HG03432 (cell line): Measurements from ENCODE around the gene PLEKHG5.

Experiments
- ATAC-seq: cut with Tn5 transposase; IDR thresholded peaks from one replicate; pipeline ENCODE4 v1.9.1; 2021; ENCODE audit warnings: mild to moderate bottlenecking, moderate library complexity; ENCODE audit not compliant: unreplicated experiment

The PLEKHG5 gene

DNA sequence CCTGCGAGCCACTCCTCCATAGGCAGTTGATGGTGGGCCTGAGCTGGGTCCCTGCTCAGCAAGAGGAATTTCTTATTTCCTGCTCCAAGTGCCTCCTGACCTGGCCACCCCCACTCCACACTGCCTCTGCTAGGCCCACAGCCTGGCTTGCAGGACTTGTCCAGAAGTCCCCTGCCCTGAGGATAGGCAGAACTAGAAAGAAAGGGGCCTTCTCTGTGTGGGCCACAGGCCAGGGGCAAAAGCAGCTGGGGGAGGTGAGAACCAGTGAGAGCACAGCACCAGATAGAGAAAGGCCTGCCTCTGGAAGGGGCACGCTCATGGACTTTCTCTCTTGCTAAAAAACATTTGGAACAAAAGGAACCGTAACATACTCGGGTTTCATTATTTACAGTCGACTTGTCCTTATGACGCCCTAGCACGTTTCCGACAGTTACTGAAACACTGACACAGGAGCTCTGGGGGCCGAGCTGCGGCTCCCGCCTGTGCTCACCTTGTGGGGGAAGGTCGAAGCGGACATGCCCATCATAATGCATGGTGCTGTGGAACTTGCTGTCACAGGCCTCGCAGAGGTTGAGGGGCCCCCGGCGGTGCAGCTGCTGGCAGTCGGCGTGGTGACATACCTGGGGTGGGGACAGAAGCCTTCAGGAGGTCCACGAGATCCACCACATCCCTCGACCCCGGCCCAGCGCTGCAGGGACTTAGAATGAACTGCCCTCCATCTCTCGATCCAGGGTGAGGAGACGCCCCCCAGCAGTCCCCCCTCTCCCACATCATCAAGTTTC is 14.2 kb downstream of the PLEKHG5 start:
- no peak for ATAC-seq

DNA sequence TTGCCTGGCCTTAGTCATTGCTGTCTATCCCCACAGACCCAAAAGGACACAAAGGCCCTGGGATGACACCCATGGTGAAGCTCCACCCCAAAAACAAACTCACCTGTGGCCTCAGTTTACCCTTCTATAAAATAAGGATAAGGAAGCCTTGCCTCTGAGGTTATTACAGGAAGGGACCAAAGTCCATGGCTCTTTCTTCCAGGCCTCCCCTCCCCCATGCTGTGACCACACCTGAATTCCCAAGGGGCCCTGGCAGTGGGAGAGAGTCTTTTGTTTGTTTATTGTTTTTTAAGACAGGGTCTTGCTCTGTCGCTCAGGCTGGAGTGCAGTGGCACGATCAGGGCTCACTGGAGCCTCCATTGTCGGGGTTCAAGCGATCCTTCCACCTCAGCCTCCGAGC is 15.0 kb downstream of the PLEKHG5 start:
- no peak for ATAC-seq

DNA sequence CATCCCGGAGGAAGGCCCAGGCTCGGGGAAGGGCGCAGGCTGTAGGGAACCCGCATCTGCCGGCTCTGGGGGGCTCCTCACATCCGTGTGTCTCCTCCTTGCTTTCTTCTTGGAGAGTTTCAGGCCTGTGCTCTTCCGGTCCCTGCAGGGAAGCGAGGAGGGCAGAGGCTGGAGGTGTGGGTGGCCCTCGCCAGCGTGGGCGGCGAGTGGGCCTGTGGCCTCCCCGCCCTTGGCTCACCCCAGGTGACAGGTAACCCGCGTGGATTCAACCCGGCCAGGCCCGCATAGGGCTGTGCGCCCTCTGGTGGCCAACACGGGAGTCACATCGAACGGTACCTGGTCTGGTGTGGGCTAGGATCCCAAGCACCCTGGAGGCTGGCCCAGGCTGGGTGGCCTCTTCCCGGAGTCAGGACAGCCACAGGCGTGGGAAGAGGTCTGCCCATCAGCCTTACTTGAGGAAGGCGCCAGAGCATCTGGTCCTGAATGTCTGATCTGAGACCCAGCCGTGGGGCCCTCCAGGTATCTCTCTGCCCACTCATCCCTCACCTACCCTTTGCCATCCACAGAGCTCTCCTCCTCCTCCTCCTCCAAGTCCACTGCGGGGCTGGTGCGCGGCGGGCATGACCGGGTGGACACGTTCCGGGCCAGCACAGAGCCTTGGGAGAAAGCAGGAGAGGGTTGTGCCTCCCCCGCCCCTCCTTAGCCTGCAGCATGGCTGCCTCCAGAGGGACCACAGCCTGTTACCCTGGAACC is 15.9 kb downstream of the PLEKHG5 start:
- peak; percentile 56 for ATAC-seq

DNA sequence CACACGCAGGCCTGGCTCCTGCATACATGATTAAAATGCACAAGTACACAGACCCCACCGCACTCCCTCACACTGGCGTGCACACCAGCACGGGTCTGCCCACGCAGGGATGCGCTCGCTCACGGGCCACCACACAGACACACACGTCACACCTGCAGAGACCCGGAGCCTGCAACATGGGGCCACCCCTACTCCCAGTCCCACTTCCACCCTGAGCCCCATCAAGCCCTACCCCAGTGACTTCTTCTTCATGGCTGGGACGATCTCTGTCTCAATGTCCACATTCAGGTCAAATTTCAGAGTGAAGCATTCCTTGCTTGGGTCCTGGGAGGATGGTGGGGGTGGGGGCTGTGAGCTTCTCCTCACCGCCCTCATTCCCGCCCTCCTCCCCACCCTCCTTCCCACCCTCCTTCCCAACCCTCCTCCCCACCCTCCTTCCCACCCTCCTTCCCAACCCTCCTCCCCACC is 16.6 kb downstream of the PLEKHG5 start:
- ATAC-seq: no peak

DNA sequence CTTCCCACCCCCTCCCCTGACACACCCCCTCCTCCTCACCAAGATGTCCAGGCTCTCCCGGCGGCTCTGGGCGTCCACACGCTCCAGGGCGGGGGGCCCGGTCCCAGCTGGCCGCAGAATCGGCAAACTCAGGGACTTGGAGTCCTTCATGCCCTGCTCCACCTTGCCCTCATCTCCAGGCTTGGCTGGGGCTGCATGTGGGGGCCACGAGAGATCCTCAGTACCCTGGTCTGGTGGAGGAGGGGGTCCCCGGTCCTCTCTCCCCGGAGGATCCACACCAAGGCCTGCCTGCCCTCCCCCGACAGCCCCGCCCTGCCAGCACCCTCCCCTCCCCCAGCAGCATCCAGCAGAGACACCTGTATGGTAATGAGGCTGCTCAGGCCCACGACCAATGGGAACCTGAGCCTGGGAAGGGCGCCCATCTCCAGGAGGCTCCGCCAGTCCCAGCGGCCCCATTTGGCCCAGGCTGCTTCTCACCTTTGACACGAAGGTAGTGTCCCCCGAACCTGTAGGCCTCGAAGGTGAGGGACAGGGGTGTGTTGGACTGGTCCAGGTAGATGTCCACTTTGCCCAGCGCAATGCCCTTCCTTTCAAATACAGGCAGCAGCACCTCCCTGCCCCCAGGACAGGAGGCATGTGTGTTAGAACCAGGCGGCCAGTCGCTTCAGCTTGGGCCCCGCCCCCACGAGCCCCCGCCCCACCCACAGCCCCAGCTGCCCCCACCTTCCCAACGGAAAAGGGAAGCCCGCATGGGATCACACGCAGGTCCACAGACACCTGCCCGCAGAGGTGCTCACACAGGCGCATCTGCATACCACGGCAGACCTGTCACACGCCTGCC is 17.3 kb downstream of the PLEKHG5 start:
- no peak for ATAC-seq

DNA sequence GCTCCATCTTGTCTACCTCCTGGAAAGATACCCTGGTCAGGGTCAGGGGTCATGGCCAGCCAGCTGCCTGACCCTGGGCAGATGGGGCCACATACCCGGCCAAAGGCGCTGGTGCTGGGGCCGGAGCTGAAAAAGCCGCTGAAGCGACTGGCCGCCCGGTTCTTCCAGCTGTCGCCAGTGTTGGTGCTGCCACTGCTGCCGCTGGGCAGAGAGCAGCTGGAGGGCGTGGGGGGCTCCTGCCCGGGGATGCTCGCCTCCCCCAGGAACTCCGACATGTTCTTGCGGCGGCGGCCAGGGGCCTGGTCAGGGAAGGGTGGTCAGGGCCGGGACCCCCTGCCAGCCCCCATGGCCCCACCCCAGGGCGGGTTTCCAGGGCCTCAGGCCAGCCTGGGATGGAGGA is 18.3 kb downstream of the PLEKHG5 start:
- ATAC-seq: no peak

DNA sequence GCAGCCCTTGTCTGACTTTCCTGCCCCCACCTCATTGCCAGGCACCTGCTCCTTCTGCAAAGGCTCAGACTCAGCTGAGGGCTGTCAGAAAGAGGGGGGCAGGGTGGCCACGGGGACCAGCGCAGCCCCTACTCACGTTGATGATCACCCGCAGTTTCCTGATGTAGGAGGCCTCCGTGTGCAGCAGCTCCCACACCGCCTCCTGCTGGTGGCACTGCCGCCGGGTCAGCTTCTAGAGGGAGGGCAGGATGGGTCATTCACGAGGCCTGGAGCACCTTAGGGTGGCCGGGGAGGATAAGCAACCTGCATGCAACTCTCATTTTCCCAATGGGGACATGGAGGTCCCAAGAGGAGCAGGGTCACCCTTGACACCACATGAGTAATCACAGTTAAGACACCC is 19.1 kb downstream of the PLEKHG5 start:
- no peak for ATAC-seq

DNA sequence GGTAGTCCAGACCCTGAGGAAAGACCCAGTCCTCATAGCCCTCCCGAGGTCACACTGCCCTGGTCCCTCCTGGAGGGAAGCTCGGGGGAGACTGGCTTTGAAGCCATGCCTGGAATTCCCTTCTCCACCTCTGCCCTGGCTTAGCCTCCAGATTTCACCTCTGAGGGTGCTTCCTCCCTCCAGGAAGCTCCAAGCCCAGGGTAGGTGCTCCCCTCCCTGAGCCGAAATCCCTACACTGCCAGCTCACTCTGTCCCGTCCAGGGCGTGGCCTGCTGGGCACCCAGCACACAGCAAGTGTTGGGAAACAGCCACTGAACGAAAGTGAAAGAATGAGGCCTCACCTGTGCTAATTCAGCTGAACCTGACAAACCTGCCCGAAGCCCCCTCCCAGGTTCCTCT is 19.5 kb downstream of the PLEKHG5 start:
- ATAC-seq: no peak

DNA sequence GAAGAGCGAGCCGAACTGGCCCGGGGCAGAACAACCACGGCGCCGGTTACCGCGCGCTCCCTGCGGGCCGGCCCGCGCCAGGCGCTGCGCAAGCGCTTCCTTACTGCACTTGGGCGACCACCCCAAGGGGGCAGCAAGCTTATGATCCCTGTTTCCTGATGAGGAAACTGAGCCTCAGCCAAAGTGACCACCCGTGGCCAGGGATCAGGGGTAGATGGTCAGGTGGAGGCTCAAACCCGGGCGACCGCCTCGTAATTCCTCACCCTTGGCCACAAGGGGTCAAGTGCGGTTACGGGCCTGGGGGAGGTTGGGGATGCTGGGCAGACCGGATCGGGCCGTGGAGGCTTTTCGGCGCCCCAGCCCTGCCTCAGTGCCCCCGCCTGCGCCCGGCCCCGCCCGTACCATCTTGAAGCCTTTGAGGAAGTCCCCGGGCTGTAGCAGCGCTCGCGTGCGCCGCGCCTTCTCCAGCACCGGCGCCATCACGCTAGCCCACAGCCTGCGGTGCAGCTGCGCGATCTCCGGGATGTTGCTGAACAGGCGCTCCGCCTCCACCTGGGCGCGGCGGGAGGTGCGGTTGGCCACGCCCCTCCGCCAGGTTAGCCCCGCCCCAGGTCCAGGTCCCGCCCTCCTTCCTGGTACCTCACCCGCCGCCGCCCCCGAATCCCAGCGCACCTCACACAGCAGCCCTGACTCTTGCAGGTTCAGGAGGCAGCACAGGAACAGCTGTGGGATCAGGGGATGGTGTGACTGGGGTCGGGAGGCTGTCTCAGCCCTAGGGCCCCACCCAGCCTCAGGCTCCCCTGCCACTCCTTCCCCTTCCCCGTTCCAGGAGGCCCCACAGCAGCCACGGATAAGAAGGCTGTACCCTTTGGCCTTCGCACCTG is 20.1 kb downstream of the PLEKHG5 start:
- no peak for ATAC-seq

DNA sequence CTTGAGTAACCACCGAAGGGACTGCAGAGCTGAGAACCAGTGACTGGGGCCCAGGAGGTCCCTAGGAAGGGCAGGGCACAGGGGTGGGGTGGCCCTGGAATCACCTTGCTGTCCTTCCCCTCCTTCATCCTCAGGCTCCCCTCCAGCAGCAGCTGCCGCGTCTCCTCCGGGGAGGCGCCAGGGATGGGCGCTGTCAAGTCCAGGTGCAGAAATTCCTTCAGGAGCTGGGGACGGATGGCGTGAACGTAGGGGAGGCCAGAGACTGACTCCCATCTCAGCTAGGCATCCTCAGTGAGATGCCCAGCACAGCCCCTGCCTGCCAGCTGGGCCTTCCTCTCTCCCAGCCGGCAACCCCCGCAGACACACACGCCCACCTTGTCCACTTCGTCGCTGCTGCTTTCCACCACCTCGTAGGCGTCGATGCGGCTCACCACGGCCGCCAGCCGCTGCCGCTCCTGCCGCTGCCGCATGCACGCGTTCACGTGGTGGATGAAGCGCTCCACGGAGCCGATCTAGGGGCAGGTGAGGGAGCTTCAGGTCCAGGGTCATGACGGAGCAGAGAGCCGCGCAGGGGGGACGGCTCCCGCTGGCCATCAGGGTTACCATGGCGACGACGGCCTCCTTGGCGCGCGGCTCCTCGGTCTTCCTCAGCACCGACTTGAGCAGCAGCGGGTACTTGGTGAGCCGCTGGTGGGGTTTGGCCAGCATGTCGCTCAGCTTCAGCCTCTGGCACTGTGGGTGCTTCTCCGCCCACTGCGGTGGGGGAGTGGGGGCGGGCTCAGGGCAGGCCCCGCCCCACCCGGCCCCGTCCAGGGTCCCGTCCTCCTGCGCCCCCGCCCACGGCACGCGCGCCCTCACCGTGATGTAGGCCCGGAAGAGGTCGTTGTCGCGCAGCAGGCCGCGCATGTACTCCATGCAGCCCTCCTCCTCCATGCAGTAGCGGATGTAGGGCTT is 21.1 kb downstream of the PLEKHG5 start:
- ATAC-seq: no peak

DNA sequence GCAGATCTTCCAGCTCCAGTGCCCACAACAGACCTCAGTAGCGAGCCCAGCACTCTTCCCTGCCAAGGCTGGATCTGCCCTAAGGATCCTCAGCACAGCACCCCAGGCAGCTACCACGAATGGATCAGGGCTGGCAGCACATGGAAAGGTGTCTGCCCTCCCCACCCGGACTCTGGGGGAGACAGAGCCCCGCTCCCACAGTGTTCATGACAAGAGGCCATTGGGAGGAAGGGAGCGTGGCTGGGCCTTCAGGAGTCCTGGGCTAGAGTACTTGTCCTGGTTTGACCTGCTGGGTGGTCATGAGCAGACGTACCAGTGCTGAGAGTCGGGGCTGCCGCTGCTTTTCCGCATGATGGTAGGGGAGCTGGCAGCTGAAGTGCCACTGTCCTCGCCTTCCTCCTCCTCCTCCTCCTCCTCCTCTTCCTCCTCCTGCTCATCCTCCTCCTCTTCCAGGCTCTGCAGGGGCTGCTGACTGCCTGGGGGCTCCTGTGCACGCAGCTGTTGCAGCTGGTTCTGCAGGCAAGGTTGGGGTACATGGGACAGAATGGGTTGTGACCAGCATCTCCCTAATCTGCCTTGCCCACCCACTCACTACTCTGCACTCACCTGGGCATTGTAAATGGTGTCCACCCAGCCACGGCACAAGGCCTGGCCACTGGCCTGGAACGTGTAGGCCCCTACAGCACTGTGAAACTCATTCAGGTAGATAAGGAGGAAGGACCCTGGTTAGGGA is 22.6 kb downstream of the PLEKHG5 start:
- ATAC-seq: no peak

DNA sequence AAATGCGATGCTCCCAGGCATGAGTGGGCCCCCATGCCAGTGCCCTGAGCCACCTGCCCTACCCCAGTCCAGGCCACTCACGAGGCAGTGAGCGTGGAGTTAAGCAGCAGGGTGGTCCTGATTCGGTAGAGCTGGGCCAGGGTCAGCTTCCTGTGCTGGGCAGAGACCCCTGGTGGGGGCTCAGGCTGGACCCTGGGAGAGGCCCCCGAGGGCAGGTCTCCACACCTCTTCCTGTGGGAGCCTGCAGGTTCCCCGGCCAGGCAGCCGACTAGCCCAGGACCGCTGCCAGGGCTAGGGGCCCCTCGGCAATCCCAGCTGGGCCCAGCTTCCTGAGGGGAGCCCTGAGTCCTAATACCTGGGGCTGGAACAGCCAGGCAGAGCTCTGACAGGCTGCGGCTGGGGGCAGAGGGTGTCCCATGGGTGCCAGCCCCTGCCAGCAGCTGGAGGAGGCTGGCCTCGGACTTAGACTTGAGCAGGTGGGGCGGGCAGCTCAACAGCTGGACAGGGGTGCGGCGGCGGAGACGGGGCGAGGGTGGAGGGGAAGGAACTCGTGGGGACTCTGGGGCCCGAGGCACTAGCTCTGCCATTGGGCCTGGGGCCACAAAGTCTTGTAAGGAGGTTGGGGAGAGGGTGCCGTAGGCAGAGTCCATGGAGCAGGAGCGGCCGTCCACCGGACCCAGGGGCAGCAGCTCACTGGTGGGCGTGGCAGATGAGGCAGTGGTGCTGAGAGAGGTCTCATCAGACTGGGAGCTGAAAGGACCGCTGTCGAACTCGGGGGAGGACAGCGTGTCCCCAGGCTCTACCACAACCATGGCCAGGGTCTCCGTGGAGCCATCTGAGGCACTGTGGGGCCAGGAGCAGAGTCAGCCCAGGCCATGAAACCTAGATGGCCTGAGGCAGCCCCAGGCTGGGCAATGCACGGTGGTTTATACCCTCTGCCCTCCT is 23.5 kb downstream of the PLEKHG5 start:
- ATAC-seq: no peak

DNA sequence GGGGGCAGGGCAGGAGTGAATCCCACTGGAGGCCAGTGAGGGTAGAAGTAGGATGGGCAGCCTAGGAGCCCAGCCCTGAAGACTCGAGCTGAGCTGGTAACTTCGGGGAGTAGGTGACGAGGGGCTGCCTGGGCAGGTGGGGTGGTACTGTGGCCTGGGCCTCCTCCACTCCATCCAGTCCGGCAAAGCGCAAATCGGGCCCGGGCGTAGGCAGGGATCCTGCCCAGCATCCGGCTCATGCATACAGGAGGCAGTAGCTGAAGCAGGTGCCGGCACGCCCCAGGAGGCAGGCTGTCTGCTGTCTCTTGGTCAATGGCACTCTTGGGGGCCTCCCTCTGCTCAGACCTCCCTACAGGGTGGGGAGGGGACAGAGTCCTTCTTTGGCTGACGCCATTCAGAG is 24.2 kb downstream of the PLEKHG5 start:
- no peak for ATAC-seq

DNA sequence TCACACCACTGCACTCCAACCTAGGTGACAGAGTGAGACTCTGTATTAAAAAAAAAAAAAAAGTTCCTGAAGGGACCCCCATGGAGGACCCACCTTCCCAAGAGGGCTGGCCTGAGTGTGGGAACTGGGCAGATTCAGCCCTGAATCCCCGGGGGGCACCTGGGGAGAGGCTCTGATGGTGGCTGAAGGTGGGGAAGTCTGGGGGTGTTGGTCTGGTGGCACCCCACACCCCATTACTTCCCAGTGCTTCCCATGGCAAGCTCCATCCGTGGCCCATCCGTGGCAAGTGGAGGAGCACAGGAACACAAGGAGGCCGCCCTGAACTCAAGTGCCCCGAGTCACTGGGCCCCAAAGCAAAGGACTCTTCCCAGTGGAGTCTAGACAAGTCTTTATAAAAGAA is 24.7 kb downstream of the PLEKHG5 start:
- no peak for ATAC-seq

DNA sequence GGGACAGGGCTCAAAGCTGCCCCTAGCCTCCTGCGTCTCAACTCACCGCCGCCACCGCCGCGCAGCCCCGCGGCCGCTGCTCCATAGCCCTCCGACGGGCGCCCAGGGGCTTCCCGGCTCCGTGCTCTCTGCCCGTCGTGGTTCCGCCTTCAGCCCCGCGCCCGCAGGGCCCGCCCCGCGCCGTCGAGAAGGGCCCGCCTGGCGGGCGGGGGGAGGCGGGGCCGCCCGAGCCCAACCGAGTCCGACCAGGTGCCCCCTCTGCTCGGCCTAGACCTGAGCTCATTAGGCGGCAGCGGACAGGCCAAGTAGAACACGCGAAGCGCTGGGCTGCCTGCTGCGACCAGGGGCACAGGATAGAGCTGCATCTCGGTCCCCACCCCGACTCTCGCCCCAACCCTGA is 25.4 kb downstream of the PLEKHG5 start, which contains the start of gene TNFRSF25:
TNFRSF25 (minus strand) TSS at position 151 of the 400 bp plus-strand sequence; CDS start at position 85, 66 bp downstream.
- no peak for ATAC-seq

DNA sequence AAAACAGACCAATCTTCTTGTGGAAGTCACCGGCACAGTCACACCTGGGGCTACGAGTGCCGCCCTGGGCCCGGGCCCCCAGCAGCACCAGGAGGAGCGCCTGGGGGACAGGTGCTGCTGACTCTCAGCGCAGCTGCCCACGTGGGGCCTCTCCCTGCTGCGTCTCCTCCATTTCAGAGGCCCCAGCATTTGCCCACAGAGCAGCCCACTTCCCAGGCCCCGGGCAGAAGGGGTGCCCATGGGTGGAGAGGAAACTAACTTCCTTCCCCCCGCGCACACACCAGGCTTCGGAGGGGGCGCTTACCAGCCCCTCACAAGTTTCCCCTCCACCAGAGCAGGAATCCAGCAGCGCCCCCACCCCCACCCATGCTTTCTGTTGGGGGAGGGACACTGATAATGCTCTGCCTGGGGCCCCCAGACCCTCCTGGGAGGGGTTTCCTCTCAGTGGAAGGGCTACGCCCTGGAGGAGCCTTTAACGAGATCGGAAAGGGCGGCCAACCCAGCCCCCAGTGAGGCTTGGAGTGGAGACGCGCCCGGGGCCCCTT is 25.9 kb downstream of the PLEKHG5 start:
- ATAC-seq: no peak

DNA sequence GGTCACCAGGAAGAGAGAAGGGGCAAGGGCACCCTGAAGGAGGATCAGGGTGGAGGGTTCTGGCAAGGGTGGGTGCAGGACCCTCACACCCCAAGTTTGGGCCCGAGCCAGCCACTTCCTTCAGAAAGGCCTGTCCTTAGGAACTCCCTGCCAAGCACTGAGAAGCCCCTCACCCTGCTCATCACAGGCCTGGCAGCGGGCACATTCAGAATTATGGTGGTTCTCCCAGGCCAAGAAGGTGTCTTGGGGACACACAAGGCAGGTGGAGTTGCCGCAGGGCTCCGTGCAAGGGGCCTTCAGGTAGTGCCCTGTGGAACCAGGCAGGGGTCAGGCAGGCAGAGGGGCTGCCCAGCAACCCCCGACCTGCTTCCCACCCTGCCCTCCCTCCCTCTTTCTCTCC is 26.6 kb downstream of the PLEKHG5 start:
- ATAC-seq: no peak
